Brain microvascular endothelial cell (primary cell): ENCODE data around the gene AKIRIN2.
"Not testable (repeated sequence)": the region's sequence is repeated elsewhere in the genome, so short reads cannot be mapped to it uniquely, and the experiment has no call there.

Experiments
- DNase-seq: peaks from one replicate; pipeline ENCODE4 v3.0.0-alpha.2; 2020
- H3K27ac ChIP-seq: fragments of 250-450 bp; sonication (Bioruptor Pico); 2 replicates; pipeline ENCODE4 v1.5.1; 2020; ENCODE audit warnings: mild to moderate bottlenecking, moderate library complexity
- H3K27me3 ChIP-seq: fragments of 250-450 bp; sonication (Bioruptor Pico); replicated peaks from 2 replicates; pipeline ENCODE4 v1.5.1; 2020; ENCODE audit warnings: mild to moderate bottlenecking
- H3K36me3 ChIP-seq: fragments of 250-450 bp; sonication (Bioruptor Pico); replicated peaks from 2 replicates; pipeline ENCODE4 v1.5.1; 2020; ENCODE audit warnings: mild to moderate bottlenecking
- H3K4me3 ChIP-seq: 2 replicates; pipeline ENCODE4 v1.5.1; 2011; ENCODE audit warnings: low read depth, mild to moderate bottlenecking, control low read depth, low read length, moderate library complexity
- in situ Hi-C: cut with HindIII; loops from 2 replicates; pipeline ENCODE4 v1.10.0; 2017; ENCODE audit warnings: low sequenced_read_pairs, low pct_ligation_motif_present
- TF ChIP-seq, protein P1 (sequence below): IDR thresholded peaks from 2 replicates; pipeline ENCODE4 v1.5.1; 2011; ENCODE audit warnings: low read depth, mild to moderate bottlenecking, moderate library complexity, low read length, control low read depth, inconsistent platforms; ENCODE audit errors: missing control alignments

The AKIRIN2 gene

GRCh38 chr6:87692086-87692485 lies 9.9 kb downstream of the AKIRIN2 start:
- Histone ChIP-seq H3K4me3 (no peak overlapping the region), H3K27ac (no peak overlapping the region)
- no peak for DNase-seq

GRCh38 chr6:87690441-87690840 lies 11.6 kb downstream of the AKIRIN2 start:
- Histone ChIP-seq H3K27me3 (no peaks in the 10 kb centered on the region), H3K27ac (no peak overlapping the region), H3K4me3 (no peak overlapping the region), H3K36me3 (no peaks in the 10 kb centered on the region)
- TF ChIP-seq, protein P1, sequence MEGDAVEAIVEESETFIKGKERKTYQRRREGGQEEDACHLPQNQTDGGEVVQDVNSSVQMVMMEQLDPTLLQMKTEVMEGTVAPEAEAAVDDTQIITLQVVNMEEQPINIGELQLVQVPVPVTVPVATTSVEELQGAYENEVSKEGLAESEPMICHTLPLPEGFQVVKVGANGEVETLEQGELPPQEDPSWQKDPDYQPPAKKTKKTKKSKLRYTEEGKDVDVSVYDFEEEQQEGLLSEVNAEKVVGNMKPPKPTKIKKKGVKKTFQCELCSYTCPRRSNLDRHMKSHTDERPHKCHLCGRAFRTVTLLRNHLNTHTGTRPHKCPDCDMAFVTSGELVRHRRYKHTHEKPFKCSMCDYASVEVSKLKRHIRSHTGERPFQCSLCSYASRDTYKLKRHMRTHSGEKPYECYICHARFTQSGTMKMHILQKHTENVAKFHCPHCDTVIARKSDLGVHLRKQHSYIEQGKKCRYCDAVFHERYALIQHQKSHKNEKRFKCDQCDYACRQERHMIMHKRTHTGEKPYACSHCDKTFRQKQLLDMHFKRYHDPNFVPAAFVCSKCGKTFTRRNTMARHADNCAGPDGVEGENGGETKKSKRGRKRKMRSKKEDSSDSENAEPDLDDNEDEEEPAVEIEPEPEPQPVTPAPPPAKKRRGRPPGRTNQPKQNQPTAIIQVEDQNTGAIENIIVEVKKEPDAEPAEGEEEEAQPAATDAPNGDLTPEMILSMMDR = no peak
- DNase-seq = no peak
- in situ Hi-C loops = no loop called here

More at GRCh38 chr6:87692086-87692485, 9.9 kb downstream of the AKIRIN2 start:
- in situ Hi-C loops = no loop called here
- TF ChIP-seq, protein P1 = no peak
- Histone ChIP-seq H3K36me3 (no peaks in the 10 kb centered on the region), H3K27me3 (no peaks in the 10 kb centered on the region)

DNA sequence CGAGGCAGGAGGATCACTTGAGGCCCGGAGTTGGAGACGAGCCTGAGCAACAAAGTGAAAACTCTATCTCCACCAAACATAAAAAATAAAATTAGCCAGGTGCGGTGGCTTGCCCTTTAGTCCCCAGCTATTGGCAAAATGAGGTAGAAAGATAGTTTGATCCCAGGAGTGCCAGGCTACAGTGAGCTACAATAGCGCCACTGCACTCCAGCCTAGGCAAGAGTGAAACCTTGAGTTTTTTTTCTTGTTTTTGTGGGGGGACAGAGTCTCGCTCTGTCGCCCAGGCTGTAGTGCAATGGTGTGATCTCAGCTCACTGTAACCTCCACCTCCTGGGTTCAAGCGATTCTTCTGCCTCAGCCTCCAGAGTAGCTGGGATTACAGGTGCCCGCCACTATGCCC lies 14.1 kb downstream of the AKIRIN2 start:
- in situ Hi-C loops, H3K27ac ChIP-seq, DNase-seq, H3K27me3 ChIP-seq, H3K4me3 ChIP-seq, H3K36me3 ChIP-seq: not testable (repeated sequence)

- Histone ChIP-seq H3K36me3 (no peaks in the 10 kb centered on the region), H3K27me3 (no peaks in the 10 kb centered on the region), H3K27ac (no peak overlapping the region), H3K4me3 (no peak overlapping the region)
- DNase-seq = no peak
- TF ChIP-seq, protein P1 = no peak
- in situ Hi-C loops = no loop called here
Measured at GRCh38 chr6:87687296-87687695, 14.7 kb downstream of the AKIRIN2 start.

GRCh38 chr6:87686636-87687205 lies 15.3 kb downstream of the AKIRIN2 start:
- H3K27me3 ChIP-seq, H3K27ac ChIP-seq, H3K4me3 ChIP-seq, in situ Hi-C loops, DNase-seq, H3K36me3 ChIP-seq: not testable (repeated sequence)

GRCh38 chr6:87684895-87685654 lies 17.0 kb downstream of the AKIRIN2 start:
- Histone ChIP-seq H3K4me3 (no peak overlapping the region), H3K27ac (no peak overlapping the region), H3K27me3 (no peaks in the 10 kb centered on the region), H3K36me3 (no peaks in the 10 kb centered on the region)
- TF ChIP-seq, protein P1 = no peak
- in situ Hi-C loops = no loop called here
- DNase-seq = no peak

DNA sequence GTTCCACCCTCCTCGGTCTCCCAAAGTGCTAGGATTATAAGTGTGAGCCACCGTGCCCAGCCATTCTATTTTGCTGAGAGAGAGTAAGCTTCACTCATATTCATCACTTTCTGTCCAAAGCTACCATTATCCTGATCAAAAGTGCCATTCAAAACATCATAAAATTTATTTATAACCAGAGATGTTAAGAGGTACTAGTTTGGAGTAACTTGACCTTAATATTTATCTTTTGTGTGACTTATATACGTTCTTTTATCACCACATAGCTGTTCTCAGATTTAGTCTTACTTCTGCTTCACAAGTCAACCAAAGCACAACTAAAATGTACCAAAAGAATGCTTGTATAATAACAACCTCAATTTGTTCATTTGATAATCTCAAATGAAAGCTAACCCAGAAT lies 18.1 kb downstream of the AKIRIN2 start:
- in situ Hi-C loops = no loop called here
- DNase-seq = no peak
- TF ChIP-seq, protein P1 = no peak
- Histone ChIP-seq H3K27me3 (no peaks in the 10 kb centered on the region), H3K36me3 (no peaks in the 10 kb centered on the region), H3K4me3 (no peak overlapping the region), H3K27ac (no peak overlapping the region)
